Heart right ventricle (tissue), 16 donors: Measurements from ENCODE around the gene R3HDM4. TPM values are rescaled to one million over a fixed set of nuclear protein-coding genes. Genes with fewer than 3 reads are reported as not detected.

Experiments
- ATAC-seq, 8 donors: fragments of 200-7000 bp; cut with Tn5 transposase; one replicate each; pipeline ENCODE4 v1.9.1; 2020; ENCODE audit warnings: mild to moderate bottlenecking in 8 of 8, moderate library complexity in 8 of 8, moderate number of reproducible peaks in 1 of 8
- DNase-seq, 2 donors: peaks; one replicate each; pipeline ENCODE4 v3.0.0-alpha.2; 2020
- H3K27ac ChIP-seq, 10 donors: fragments of 200-600 bp; sonication (generic) in 2 of 10; one replicate each; pipeline versions ENCODE4 v1.5.0 to v1.8.0; 2020 to 2022; ENCODE audit warnings: mild to moderate bottlenecking in 3 of 10
- H3K27me3 ChIP-seq, 7 donors: fragments of 200-600 bp; one replicate each; pipeline ENCODE4 v1.8.0; 2021 to 2022; ENCODE audit warnings: mild to moderate bottlenecking in 2 of 7
- H3K36me3 ChIP-seq, 9 donors: fragments of 200-600 bp; sonication (generic) in 1 of 9; one replicate each; pipeline versions ENCODE4 v1.5.0 to v1.8.0; 2020 to 2022; ENCODE audit warnings: mild to moderate bottlenecking in 2 of 9
- H3K4me1 ChIP-seq, 9 donors: fragments of 200-600 bp; sonication (generic) in 1 of 9; one replicate each; pipeline versions ENCODE4 v1.5.0 to v1.8.0; 2020 to 2022; ENCODE audit warnings: mild to moderate bottlenecking in 4 of 9
- H3K4me3 ChIP-seq, 10 donors: fragments of 200-600 bp; sonication (generic) in 2 of 10; one replicate each; pipeline versions ENCODE4 v1.5.0 to v1.8.0; 2020 to 2022; ENCODE audit warnings: mild to moderate bottlenecking in 7 of 10, moderate library complexity in 2 of 10
- H3K9me3 ChIP-seq, 11 donors: fragments of 200-600 bp in 10 of 11; sonication (generic) in 2 of 11; one replicate each; pipeline versions ENCODE4 v1.5.0 to v1.8.0; 2013 to 2022; ENCODE audit warnings: mild to moderate bottlenecking in 2 of 11, control low read depth in 1 of 11, moderate library complexity in 1 of 11
- CTCF ChIP-seq, 9 donors: fragments of 200-600 bp; sonication (generic) in 2 of 9; IDR thresholded peaks; one replicate each; pipeline versions ENCODE4 v1.5.0 to v1.8.0; 2021 to 2022; ENCODE audit warnings: antibody characterized with exemption in 9 of 9, mild to moderate bottlenecking in 5 of 9, moderate library complexity in 1 of 9
- WGBS, 2 donors: extraction: QIAGEN DNeasy Blood & Tissue Kit; methylation state at CpG; one replicate each; pipeline ENCODE4 v1.1.7; 2013; ENCODE audit warnings: inconsistent platforms in 1 of 2; 5-methylcytosine and 5-hydroxymethylcytosine counted together
- intact Hi-C, 10 donors: fragments of 100-400 bp; cut with DNase I; formaldehyde crosslinking; loops; one replicate each; pipeline versions ENCODE4 v1.11.1 to v1.14.2; 2022
- polyA plus RNA-seq, 2 donors: library from polyadenylated mRNA; stranded (reverse); fragments of 200-250 nt; gene quantifications; one replicate each; pipeline ENCODE4 v1.2.3, GENCODE V29; 2013
- total RNA-seq, 10 donors: library from RNA; stranded (reverse); fragmentation: NEBNext Ultra II Directional in 3 of 10; extraction: Animal tissue kit (Norgen Biotek cat#: 25700) in 3 of 10; gene quantifications; one replicate each; pipeline versions ENCODE4 v1.2.1 to v1.2.4, GENCODE V29; 2021 to 2023
- donor health status: Arrhythmogenic right ventricular cardiomyopathy.
- donor health status: ischemic (EF 13 %, LVEDD 7.1; RV severe dilation, severe dysfunction).
- donor health status: healthy with polysubstance abuse.
- donor health status: DM: no; HTN: yes; CAD: no.
- donor health status: DM: no; HTN: no; CAD: no.
- donor health status: ischemic (EF 25% LVEDD 6.9; RV normal size, moderate dysfunction).
- donor health status: ischemic (EF 25% LVEDD 5.7; RV mildly dilated, moderate dysfunction).
- donor health status: healthy.
- donor health status: DM: yes; HTN: yes; CAD: no.
- donor health status: Ischemic cardiomyopathy.
- donor health status: ischemic (EF 35%, LVEDD 5.7; RV mildly dilated, moderate dysfunction).
- donor health status: nonischemic (EF 11% LVEDD 7.7; RV severe dilation, severe dysfunction).
- donor health status: DM: yes; HTN: yes; CAD: no.
- donor health status: PGD.
- donor health status: ischemic (EF 29% LVEDD 5.4; RV normal size, mild dysfunction).
- donor health status: nonischemic (EF 23%, LVEDD 6.1; RV moderate dilation, normal function).

R3HDM4 gene
- total and polyA plus RNA-seq, 12 donors = 16.3 to 49.8 (median 20.8) TPM

- no peak for DNase-seq
- ATAC-seq = peak in 1 of 8 donors; percentile 13
- intact Hi-C loops = no loop called here
- no peaks in the 10 kb centered on the region for H3K27me3 ChIP-seq
- H3K9me3 ChIP-seq = no peaks in the 10 kb centered on the region
- TF ChIP-seq CTCF (IDR thresholded peaks at IDR 0.05) = no peak
- H3K27ac ChIP-seq = no peak overlapping the region
- no peaks in the 10 kb centered on the region for H3K4me1 ChIP-seq
- 85 to 87% methylated on average over 29 to 30 of the region's 30 CpGs for WGBS, 2 donors
- H3K4me3 ChIP-seq = no peak overlapping the region
- H3K36me3 ChIP-seq = peaks cover 0 to 55% (median 0%) of the 10 kb centered on the region in 9 donors
Measured at GRCh38 chr19:900302-901111, 12.5 kb downstream of the R3HDM4 start.

- no peak for TF ChIP-seq CTCF (IDR thresholded peaks at IDR 0.05)
- DNase-seq (no peak), ATAC-seq (no peak)
- 94 to 97% methylated on average over 14 to 15 of the region's 15 CpGs for WGBS, 2 donors
- Histone ChIP-seq H3K4me3 (no peak overlapping the region), H3K36me3 (peaks cover 0 to 55% (median 0%) of the 10 kb centered on the region in 9 donors), H3K27me3 (no peaks in the 10 kb centered on the region), H3K4me1 (no peaks in the 10 kb centered on the region), H3K9me3 (no peaks in the 10 kb centered on the region), H3K27ac (no peak overlapping the region)
- intact Hi-C loops = no loop called here
Measured at GRCh38 chr19:900043-900301, 13.0 kb downstream of the R3HDM4 start.

- Histone ChIP-seq H3K9me3 (no peaks in the 10 kb centered on the region), H3K27me3 (no peaks in the 10 kb centered on the region), H3K4me1 (no peaks in the 10 kb centered on the region), H3K27ac (no peak overlapping the region), H3K36me3 (peaks cover 0 to 55% (median 0%) of the 10 kb centered on the region in 9 donors), H3K4me3 (no peak overlapping the region)
- DNase-seq (no peak), ATAC-seq (peak in 1 of 8 donors; percentile 18)
- TF ChIP-seq CTCF (IDR thresholded peaks at IDR 0.05) = no peak
- intact Hi-C loops = no loop called here
- WGBS, 2 donors = 92 to 93% methylated on average over 30 to 32 of the region's 32 CpGs
Measured at GRCh38 chr19:899336-900042, 13.5 kb downstream of the R3HDM4 start.

GRCh38 chr19:898663-899062 is 14.4 kb downstream of the R3HDM4 start:
- 82 to 87% methylated on average over 20 of the region's 20 CpGs for WGBS, 2 donors
- no peaks in the 10 kb centered on the region for H3K27me3 ChIP-seq
- no peak for DNase-seq

More at GRCh38 chr19:898663-899062, 14.4 kb downstream of the R3HDM4 start:
- TF ChIP-seq CTCF (IDR thresholded peaks at IDR 0.05) = no peak
- no peaks in the 10 kb centered on the region for H3K9me3 ChIP-seq
- peaks cover 0 to 55% (median 0%) of the 10 kb centered on the region in 9 donors for H3K36me3 ChIP-seq
- H3K4me1 ChIP-seq = peaks cover 0 to 5% (median 0%) of the 10 kb centered on the region in 9 donors
- H3K27ac ChIP-seq = no peak overlapping the region
- H3K4me3 ChIP-seq = no peak overlapping the region
- intact Hi-C loops = no loop called here
- ATAC-seq = no peak
